Dermis lymphatic vessel endothelial cell (primary cell): ENCODE results near the gene PCDHA6. TPM values are rescaled to one million over a fixed set of nuclear protein-coding genes. Genes with fewer than 3 reads are reported as not detected.

Source experiments
- total RNA-seq: library from RNA; depleted of rRNA; stranded (reverse); fragments of >200 nt; gene quantifications from 2 replicates; pipeline ENCODE4 v1.2.1, GENCODE V29; 2014

Gene PCDHA6
- total RNA-seq, 1 donor from 2014 or later = 0.11 TPM

Other genes starting within 250 kb of the PCDHA6 start
- 1.3 and 1.6 TPM in 2 replicates for gene CD14, start 194.8 kb upstream of the PCDHA6 start, total RNA-seq
- gene TMCO6, start 188.5 kb upstream of the PCDHA6 start, total RNA-seq = 9.8 and 11.7 TPM in 2 replicates
- 53.3 and 90.9 TPM in 2 replicates for gene NDUFA2, start 180.3 kb upstream of the PCDHA6 start, total RNA-seq
- gene IK, start 180.1 kb upstream of the PCDHA6 start, total RNA-seq = 64.8 and 75.5 TPM in 2 replicates
- gene WDR55, start 163.1 kb upstream of the PCDHA6 start, total RNA-seq = 25.9 and 28.6 TPM in 2 replicates
- gene DND1, start 154.4 kb upstream of the PCDHA6 start, total RNA-seq = under 0.01 and 0.09 TPM in 2 replicates
- gene HARS1, start 136.6 kb upstream of the PCDHA6 start, total RNA-seq = 39.4 and 52.8 TPM in 2 replicates
- gene HARS2, start 136.5 kb upstream of the PCDHA6 start, total RNA-seq = 22.0 and 26.9 TPM in 2 replicates
- gene ZMAT2, start 127.5 kb upstream of the PCDHA6 start, total RNA-seq = 41.0 and 58.4 TPM in 2 replicates
- gene PCDHA1, start 41.8 kb upstream of the PCDHA6 start, total RNA-seq = under 0.01 and 0.09 TPM in 2 replicates
- gene PCDHA2, start 33.1 kb upstream of the PCDHA6 start, total RNA-seq = under 0.01 TPM in 1 of 2 replicates, not detected in the other
- gene PCDHA3, start 26.9 kb upstream of the PCDHA6 start, total RNA-seq = 0.11 and 0.17 TPM in 2 replicates
- gene PCDHA4, start 20.9 kb upstream of the PCDHA6 start, total RNA-seq = under 0.01 and 0.17 TPM in 2 replicates
- under 0.01 TPM in 1 of 2 replicates, not detected in the other for gene PCDHA5, start 6.3 kb upstream of the PCDHA6 start, total RNA-seq
- gene PCDHA7, start 6.3 kb downstream of the PCDHA6 start, total RNA-seq = 0.17 and 0.33 TPM in 2 replicates
- under 0.01 and 0.09 TPM in 2 replicates for gene PCDHA8, start 13.2 kb downstream of the PCDHA6 start, total RNA-seq
- under 0.01 and 0.09 TPM in 2 replicates for gene PCDHA9, start 20.4 kb downstream of the PCDHA6 start, total RNA-seq
- under 0.01 and 0.09 TPM in 2 replicates for gene PCDHA10, start 27.9 kb downstream of the PCDHA6 start, total RNA-seq
- under 0.01 and 0.09 TPM in 2 replicates for gene PCDHA11, start 41.0 kb downstream of the PCDHA6 start, total RNA-seq
- under 0.01 TPM in 1 of 2 replicates, not detected in the other for gene PCDHA12, start 47.3 kb downstream of the PCDHA6 start, total RNA-seq
- 0.09 TPM in 1 of 2 replicates, not detected in the other for gene PCDHA13, start 54.2 kb downstream of the PCDHA6 start, total RNA-seq
- gene PCDHAC1, start 98.3 kb downstream of the PCDHA6 start, total RNA-seq = 0.09 and 0.11 TPM in 2 replicates
- gene PCDHAC2, start 138.5 kb downstream of the PCDHA6 start, total RNA-seq = 0.11 and 0.17 TPM in 2 replicates
- not detected in 2 replicates for gene PCDHB1, start 223.4 kb downstream of the PCDHA6 start, total RNA-seq